NT2/D1 (cell line): ENCODE measurements around the gene ORC1.

Source experiments
- SUZ12 ChIP-seq: IDR thresholded peaks from 2 replicates; pipeline ENCODE4 v1.6.1; 2011; ENCODE audit not compliant: insufficient read length, insufficient read depth; ENCODE audit errors: extremely low read depth
- ZNF274 ChIP-seq: IDR thresholded peaks from 2 replicates; pipeline ENCODE4 v1.6.1; 2011; ENCODE audit warnings: mild to moderate bottlenecking, low read depth, low read length

DNA sequence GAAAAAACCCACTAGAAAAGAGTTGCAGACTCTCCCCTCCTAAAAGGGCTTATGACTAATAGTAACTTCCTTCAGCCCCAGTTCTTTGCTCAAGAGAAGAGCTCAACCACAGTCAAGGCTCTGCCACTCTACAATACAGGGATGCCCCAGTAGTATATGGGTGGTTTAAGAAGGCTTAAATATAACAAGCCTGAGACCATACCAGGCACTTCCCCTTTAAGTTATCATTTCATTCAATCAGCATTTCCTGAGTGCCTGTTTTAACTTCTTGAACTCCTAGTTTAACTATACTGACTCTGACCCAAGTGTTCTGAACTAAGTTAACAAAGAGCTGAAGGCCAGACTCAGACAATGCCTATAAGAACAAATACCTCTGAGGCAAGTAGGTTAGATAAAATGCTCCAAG is 20.0 kb upstream of the ORC1 start:
- TF ChIP-seq SUZ12 (no peak), ZNF274 (no peak)
